Body of pancreas (tissue), 4 donors: ENCODE data around the gene BARHL1. TPM values are rescaled to one million over a fixed set of nuclear protein-coding genes. Genes with fewer than 3 reads are reported as not detected.

Experiments used
- ATAC-seq: fragments of 150-250 bp; one replicate; pipeline ENCODE4 v1.9.1; 2016
- DNase-seq, 4 donors: peaks; one replicate each; pipeline ENCODE4 v3.0.0-alpha.2; 2019
- H3K27ac ChIP-seq, 4 donors: fragments of 200-600 bp; sonication (generic); 1 replicate in 3 of 4; 2 replicates in 1 of 4; pipeline versions ENCODE4 v1.5.1 to v1.6.1; 2016 to 2019; ENCODE audit warnings: mild to moderate bottlenecking in 1 of 4, mixed read lengths in 1 of 4, moderate library complexity in 1 of 4
- H3K27me3 ChIP-seq, 2 donors: fragments of 200-600 bp; sonication (generic); one replicate each; pipeline ENCODE4 v1.6.0; 2016; ENCODE audit warnings: mild to moderate bottlenecking in 1 of 2
- H3K36me3 ChIP-seq, 2 donors: fragments of 200-600 bp; sonication (generic); replicated peaks in 1 of 2; 2 replicates each; pipeline ENCODE4 v1.5.1; 2016; ENCODE audit warnings: low read depth in 2 of 2; ENCODE audit not compliant: insufficient read depth in 1 of 2
- H3K4me1 ChIP-seq: fragments of 200-600 bp; sonication (generic); one replicate; pipeline ENCODE4 v1.6.0; 2016
- H3K4me3 ChIP-seq, 2 donors: fragments of 200-600 bp; sonication (generic); 1 replicate in 1 of 2; 2 replicates in 1 of 2; pipeline ENCODE4 v1.5.1; 2016 to 2019
- H3K9me3 ChIP-seq, 3 donors: fragments of 200-600 bp; sonication (generic); 1 replicate in 2 of 3; 2 replicates in 1 of 3; pipeline ENCODE4 v1.5.1; 2016
- CTCF ChIP-seq, 7 experiments: fragments of 450-650 bp in 4 of 7; fragments of 200-600 bp in 3 of 7; sonication (generic) in 3 of 7; IDR thresholded peaks; one replicate each; pipeline ENCODE4 v1.5.1; 2016 to 2019; ENCODE audit warnings: antibody characterized with exemption in 7 of 7
- POLR2A ChIP-seq, 3 donors: fragments of 450-650 bp; IDR thresholded peaks; one replicate each; pipeline ENCODE4 v1.6.1; 2016; ENCODE audit warnings: antibody characterized with exemption in 3 of 3, mild to moderate bottlenecking in 2 of 3
- WGBS, 2 donors: methylation state at CpG; one replicate each; pipeline ENCODE4 v1.1.5; 2017; 5-methylcytosine and 5-hydroxymethylcytosine counted together
- intact Hi-C: fragments of 100-400 bp; cut with DNase I; formaldehyde crosslinking; loops from one replicate; pipeline ENCODE4 v1.15.1; 2023
- total RNA-seq, 2 donors: library from RNA; depleted of rRNA; stranded (reverse); fragments of >200 nt; gene quantifications; one replicate each; pipeline ENCODE4 v1.1.0, GENCODE V29; 2016

BARHL1 gene
- total RNA-seq, 2 donors from 2014 or later = not detected

GRCh38 chr9:132602207-132602606 lies 19.8 kb downstream of the BARHL1 start:
- Histone ChIP-seq H3K4me3 (no peak overlapping the region), H3K9me3 (no peaks in the 10 kb centered on the region), H3K27ac (no peak overlapping the region), H3K36me3 (no peaks in the 10 kb centered on the region), H3K4me1 (no peaks in the 10 kb centered on the region), H3K27me3 (no peaks in the 10 kb centered on the region)
- DNase-seq = no peak
- intact Hi-C loops = no loop called here
- 89 to 90% methylated on average over 3 of the region's 3 CpGs for WGBS, 2 donors
- no peak for ATAC-seq
- TF ChIP-seq CTCF (IDR thresholded peaks at IDR 0.05) (no peak), POLR2A (IDR thresholded peaks at IDR 0.05) (no peak)

GRCh38 chr9:132605387-132605786 lies 23.0 kb downstream of the BARHL1 start:
- intact Hi-C loops = no loop called here
- no peak for ATAC-seq
- Histone ChIP-seq H3K9me3 (no peaks in the 10 kb centered on the region), H3K4me3 (no peak overlapping the region), H3K36me3 (no peaks in the 10 kb centered on the region), H3K27me3 (no peaks in the 10 kb centered on the region), H3K27ac (no peak overlapping the region), H3K4me1 (no peaks in the 10 kb centered on the region)
- 89 to 90% methylated on average over 6 of the region's 6 CpGs for WGBS, 2 donors
- TF ChIP-seq CTCF (IDR thresholded peaks at IDR 0.05) (no peak), POLR2A (IDR thresholded peaks at IDR 0.05) (no peak)
- no peak for DNase-seq

GRCh38 chr9:132606066-132606465 lies 23.7 kb downstream of the BARHL1 start:
- intact Hi-C loops = no loop called here
- ATAC-seq (no peak), DNase-seq (no peak)
- H3K36me3 ChIP-seq = peaks cover 0 to 4% of the 10 kb centered on the region in 2 donors
- H3K4me3 ChIP-seq = no peak overlapping the region
- no peak overlapping the region for H3K27ac ChIP-seq
- H3K9me3 ChIP-seq = no peaks in the 10 kb centered on the region
- TF ChIP-seq POLR2A (IDR thresholded peaks at IDR 0.05) (no peak), CTCF (IDR thresholded peaks at IDR 0.05) (no peak)
- no peaks in the 10 kb centered on the region for H3K4me1 ChIP-seq
- H3K27me3 ChIP-seq = no peaks in the 10 kb centered on the region
- WGBS, 2 donors = 70 to 72% methylated on average over 6 of the region's 6 CpGs

- DNase-seq (no peak), ATAC-seq (no peak)
- Histone ChIP-seq H3K9me3 (no peaks in the 10 kb centered on the region), H3K27me3 (no peaks in the 10 kb centered on the region), H3K4me1 (no peaks in the 10 kb centered on the region), H3K4me3 (no peak overlapping the region), H3K36me3 (peaks cover 0 to 15% of the 10 kb centered on the region in 2 donors), H3K27ac (no peak overlapping the region)
- intact Hi-C loops = no loop called here
- TF ChIP-seq POLR2A (IDR thresholded peaks at IDR 0.05) (no peak), CTCF (IDR thresholded peaks at IDR 0.05) (no peak)
- WGBS, 2 donors = 88 to 93% methylated on average over 8 to 9 of the region's 9 CpGs
Measured at GRCh38 chr9:132609184-132609583, 26.8 kb downstream of the BARHL1 start.

- ATAC-seq = no peak
- Histone ChIP-seq H3K27me3 (no peaks in the 10 kb centered on the region), H3K9me3 (no peaks in the 10 kb centered on the region), H3K27ac (no peak overlapping the region), H3K4me3 (no peak overlapping the region), H3K4me1 (no peaks in the 10 kb centered on the region), H3K36me3 (peaks cover 0 to 21% of the 10 kb centered on the region in 2 donors)
- DNase-seq = no peak
- WGBS, 2 donors = 86 to 96% methylated on average over 4 to 7 of the region's 7 CpGs
- intact Hi-C loops = no loop called here
- TF ChIP-seq POLR2A (IDR thresholded peaks at IDR 0.05) = no peak
- no peak for TF ChIP-seq CTCF (IDR thresholded peaks at IDR 0.05)
Measured at GRCh38 chr9:132609829-132610228, 27.4 kb downstream of the BARHL1 start.
